Keratinocyte (primary cell): ENCODE measurements around the gene FHIT. TPM values are rescaled to one million over a fixed set of nuclear protein-coding genes. Genes with fewer than 3 reads are reported as not detected.

Experiments used
- DNase-seq: peaks from one replicate; pipeline ENCODE4 v3.0.0-alpha.2; 2011; ENCODE audit warnings: low read depth, missing footprints, low spot score
- FAIRE-seq: peaks from 2 replicates; lab custom pipeline; 2011; peaks lifted over from hg19 to GRCh38; lab: Jason Lieb, UNC
- H2AFZ ChIP-seq: 2 replicates; pipeline ENCODE4 v1.6.0; 2012; ENCODE audit warnings: low read length, control low read depth, inconsistent platforms; ENCODE audit not compliant: control insufficient read depth
- H3K27ac ChIP-seq: 2 replicates; pipeline ENCODE4 v1.5.1; 2011; ENCODE audit warnings: low read length; ENCODE audit not compliant: control insufficient read depth, insufficient read depth
- H3K27me3 ChIP-seq: 3 replicates; pipeline ENCODE4 v1.6.0; 2011; ENCODE audit warnings: low read length; ENCODE audit not compliant: control insufficient read depth, insufficient read depth; ENCODE audit errors: extremely low read depth
- H3K36me3 ChIP-seq, 2 experiments: 2 replicates in 1 of 2; 3 replicates in 1 of 2; pipeline ENCODE4 v1.5.1; 2011; ENCODE audit warnings: low read length in 2 of 2, mild to moderate bottlenecking in 1 of 2; ENCODE audit not compliant: control insufficient read depth in 2 of 2, insufficient read depth in 2 of 2; ENCODE audit errors: extremely low read depth in 1 of 2
- H3K4me1 ChIP-seq: 3 replicates; pipeline ENCODE4 v1.5.1; 2011; ENCODE audit warnings: low read length; ENCODE audit not compliant: control insufficient read depth, insufficient read depth; ENCODE audit errors: extremely low read depth
- H3K4me2 ChIP-seq: 3 replicates; pipeline ENCODE4 v1.6.0; 2011; ENCODE audit warnings: low read depth, low read length; ENCODE audit not compliant: control insufficient read depth, insufficient read depth; ENCODE audit errors: extremely low read depth
- H3K4me3 ChIP-seq, 3 experiments: fragments of 200-600 bp in 1 of 3; sonication (generic) in 1 of 3; 2 replicates in 2 of 3; 3 replicates in 1 of 3; pipeline ENCODE4 v1.5.1; 2011 to 2016; ENCODE audit warnings: low read length in 3 of 3, mild to moderate bottlenecking in 3 of 3, control low read depth in 2 of 3, inconsistent platforms in 1 of 3, low read depth in 1 of 3, mixed read lengths in 1 of 3, mixed run types in 1 of 3, moderate library complexity in 1 of 3; ENCODE audit not compliant: control insufficient read depth in 2 of 3, insufficient read depth in 2 of 3; ENCODE audit errors: extremely low read depth in 1 of 3
- H3K79me2 ChIP-seq: 2 replicates; pipeline ENCODE4 v1.6.0; 2012; ENCODE audit warnings: low read length; ENCODE audit not compliant: control insufficient read depth, insufficient read depth
- H3K9ac ChIP-seq: 3 replicates; pipeline ENCODE4 v1.6.0; 2011; ENCODE audit warnings: low read length; ENCODE audit not compliant: control insufficient read depth, insufficient read depth; ENCODE audit errors: extremely low read depth
- H3K9me1 ChIP-seq: 3 replicates; pipeline ENCODE4 v1.6.0; 2011; ENCODE audit warnings: low read length; ENCODE audit not compliant: control insufficient read depth, insufficient read depth; ENCODE audit errors: extremely low read depth
- H3K9me3 ChIP-seq: 2 replicates; pipeline ENCODE4 v1.5.1; 2012; ENCODE audit warnings: low read depth, low read length; ENCODE audit not compliant: control insufficient read depth
- H4K20me1 ChIP-seq: 3 replicates; pipeline ENCODE4 v1.6.0; 2011; ENCODE audit warnings: low read length; ENCODE audit not compliant: control insufficient read depth, insufficient read depth; ENCODE audit errors: extremely low read depth
- CTCF ChIP-seq, 3 experiments: IDR thresholded peaks in 1 of 3; conservative IDR thresholded peaks in 1 of 3; optimal IDR thresholded peaks in 1 of 3; 2 replicates in 2 of 3; 3 replicates in 1 of 3; pipeline versions ENCODE3 to v1.5.1; 2011; ENCODE audit warnings: low read length in 3 of 3, mild to moderate bottlenecking in 3 of 3, moderate library complexity in 2 of 3, control low read depth in 1 of 3, inconsistent platforms in 1 of 3; ENCODE audit not compliant: insufficient read depth in 2 of 3; ENCODE audit errors: extremely low read depth in 1 of 3
- EZH2 ChIP-seq: IDR thresholded peaks from one replicate; pipeline ENCODE4 v1.6.1; 2012; ENCODE audit warnings: inconsistent platforms, mild to moderate bottlenecking, low read length, moderate library complexity
- dilution Hi-C: fragments of 300-500 bp; cut with MboI; formaldehyde crosslinking; loops from one replicate; pipeline ENCODE4 v1.7.0; 2020; ENCODE audit warnings: low sequenced_read_pairs; ENCODE audit not compliant: extremely low pct_ligation_motif_present
- polyA plus RNA-seq, 5 experiments: library from polyadenylated mRNA; depleted of rRNA in 3 of 5; stranded (reverse) in 3 of 5; stranded (forward) in 1 of 5; unstranded in 1 of 5; fragments of >200 nt; gene quantifications; 1 replicate in 1 of 5; 2 replicates in 3 of 5; 3 replicates in 1 of 5; pipeline versions ENCODE4 v1.2.1 to v1.2.3, GENCODE V29; 2011 to 2012; ENCODE audit warnings: missing spikeins in 2 of 5, low read depth in 1 of 5, low replicate concordance in 1 of 5

Gene FHIT
- polyA plus RNA-seq, 1 donor (not counting 4 experiments of a cell fraction or from before 2014, with no cell fraction given) = 2.2 TPM

GRCh38 chr3:60779637-60780036, 471.6 kb downstream of the FHIT start:
- Histone ChIP-seq H3K4me3 (no peak overlapping the region), H2AFZ (no peak overlapping the region), H3K79me2 (no peaks in the 10 kb centered on the region), H3K9me3 (peaks cover 3% of the 10 kb centered on the region), H3K4me2 (no peak overlapping the region), H3K36me3 (no peaks in the 10 kb centered on the region), H3K9ac (no peak overlapping the region), H4K20me1 (no peaks in the 10 kb centered on the region), H3K9me1 (no peaks in the 10 kb centered on the region), H3K27me3 (no peaks in the 10 kb centered on the region), H3K27ac (no peak overlapping the region), H3K4me1 (no peaks in the 10 kb centered on the region)
- dilution Hi-C loops = no loop called here
- TF ChIP-seq CTCF (optimal IDR thresholded peaks at IDR 0.05 in 1 of 3, IDR thresholded peaks at IDR 0.05 in 1 of 3, conservative IDR thresholded peaks at IDR 0.05 in 1 of 3; ENCODE audit: extremely low read depth in 1 of 3, insufficient read depth in 2 of 3, low read length in 3 of 3) (no peak), EZH2 (no peak)
- no peak for DNase-seq
- FAIRE-seq = no peak

DNA sequence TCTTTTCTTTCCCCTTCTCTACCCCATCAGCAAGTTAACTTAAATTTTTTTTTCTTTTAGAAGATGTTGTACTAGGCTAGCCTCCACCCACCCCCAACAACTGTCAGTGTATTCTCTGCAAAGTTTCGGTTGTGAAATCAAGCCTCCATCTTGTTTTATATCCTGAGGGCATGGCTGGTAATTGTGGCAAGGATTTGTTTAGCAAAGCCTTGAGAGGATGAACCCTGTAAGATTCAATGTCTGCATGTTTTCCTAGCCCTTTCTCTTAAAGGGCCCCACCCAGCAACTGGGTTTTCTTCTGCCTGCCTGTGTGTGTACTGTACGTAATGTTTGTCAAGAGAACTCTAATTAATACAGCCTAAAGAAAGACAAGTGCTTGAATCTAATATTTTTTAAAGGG, 475.3 kb downstream of the FHIT start:
- Histone ChIP-seq H3K79me2 (no peaks in the 10 kb centered on the region), H3K27ac (no peak overlapping the region), H2AFZ (no peak overlapping the region), H3K9ac (no peak overlapping the region), H3K4me2 (no peak overlapping the region), H3K9me1 (no peaks in the 10 kb centered on the region), H3K4me3 (no peak overlapping the region), H3K36me3 (no peaks in the 10 kb centered on the region), H3K9me3 (peaks cover 3% of the 10 kb centered on the region), H3K27me3 (no peaks in the 10 kb centered on the region), H3K4me1 (no peaks in the 10 kb centered on the region), H4K20me1 (no peaks in the 10 kb centered on the region)
- DNase-seq = no peak
- TF ChIP-seq EZH2 = no peak
- TF ChIP-seq CTCF (optimal IDR thresholded peaks at IDR 0.05 in 1 of 3, IDR thresholded peaks at IDR 0.05 in 1 of 3, conservative IDR thresholded peaks at IDR 0.05 in 1 of 3; ENCODE audit: extremely low read depth in 1 of 3, insufficient read depth in 2 of 3, low read length in 3 of 3) = no peak
- dilution Hi-C loops = no loop called here
- FAIRE-seq = no peak
